ENCODE measurements around the gene PLCB3. TPM values are rescaled to one million over a fixed set of nuclear protein-coding genes. Genes with fewer than 3 reads are reported as not detected.

The PLCB3 gene
- total RNA-seq, 1 experiment from 2014 or later = 80.2 TPM

- no peak overlapping the region for H2BK120ac ChIP-seq (ENCODE audit: low read depth, low read length, poor library complexity, severe bottlenecking)
- TF ChIP-seq CTCF (conservative IDR thresholded peaks at IDR 0.05) = no peak
- no CpG with 5 or more reads among the region's 16 CpGs for WGBS (ENCODE audit: extremely low coverage, insufficient read length, low lambda C conversion rate)
- no peak overlapping the region for H4K91ac ChIP-seq (ENCODE audit: insufficient read length, low read depth, low read length)
- H3K9ac ChIP-seq (ENCODE audit: extremely low read depth, insufficient read length, low read length) = no peak overlapping the region
- H3K27me3 ChIP-seq (ENCODE audit: insufficient read depth, low read length) = no peaks in the 10 kb centered on the region
- H4K5ac ChIP-seq (ENCODE audit: insufficient read length, low read depth, low read length) = no peak overlapping the region
- no peak overlapping the region for H2BK20ac ChIP-seq (ENCODE audit: low read depth, low read length, poor library complexity, severe bottlenecking)
- Mint-ChIP-seq H3K9me3 (no peaks in the 10 kb centered on the region; a peak in 1 of 5 replicates), H3K4me1 (peaks cover 13 to 14% of the 10 kb centered on the region in 2 experiments), H3K36me3 (ENCODE audit: insufficient read depth in 1 of 3, low read depth in 3 of 3) (peaks cover 43 to 81% (median 72%) of the 10 kb centered on the region in 3 experiments; a peak in 6 of 7 replicates), H3K4me3 (peak overlapping the region in 1 of 2 experiments; percentile 16; a peak in 1 of 5 replicates), H3K27ac (peak overlapping the region; percentile 62 to 91 (median 88); a peak in 4 of 7 replicates), H3K27me3 (ENCODE audit: low read depth) (no peaks in the 10 kb centered on the region)
- H3K23ac ChIP-seq (ENCODE audit: insufficient read length, low read depth, low read length) = no peak overlapping the region
- no peak overlapping the region for H2BK5ac ChIP-seq (ENCODE audit: insufficient read length, low read length)
- no peak overlapping the region for H2AK5ac ChIP-seq (ENCODE audit: insufficient read length, low read length)
- H3K14ac ChIP-seq (ENCODE audit: insufficient read depth, low read length) = no peak overlapping the region
- H2BK15ac ChIP-seq (ENCODE audit: low read depth, low read length) = no peak overlapping the region
- H3K4ac ChIP-seq (ENCODE audit: low read depth, low read length) = no peak overlapping the region
- H3K79me2 ChIP-seq (ENCODE audit: insufficient read depth, low read length) = no peaks in the 10 kb centered on the region
- H3K4me2 ChIP-seq (ENCODE audit: insufficient read depth, insufficient read length, low read length) = no peak overlapping the region
- no peak overlapping the region for H3K18ac ChIP-seq (ENCODE audit: insufficient read length, low read depth, low read length)
- H2AFZ ChIP-seq (ENCODE audit: low read length) = no peak overlapping the region
- DNase-seq = no peak
- H2BK12ac ChIP-seq (ENCODE audit: insufficient read length, low read depth, low read length) = no peak overlapping the region
- no peaks in the 10 kb centered on the region for H3K23me2 ChIP-seq (ENCODE audit: insufficient read length, low read depth, low read length, poor library complexity, severe bottlenecking)
- H4K20me1 ChIP-seq (ENCODE audit: control insufficient read depth, insufficient read depth, insufficient read length) = no peaks in the 10 kb centered on the region
- no peaks in the 10 kb centered on the region for H3K4me1 ChIP-seq (ENCODE audit: insufficient read depth, low read length)
- no peaks in the 10 kb centered on the region for H3K9me3 ChIP-seq (ENCODE audit: control insufficient read depth, low read depth, low read length)
- no peak overlapping the region for H4K8ac ChIP-seq (replicated peaks; ENCODE audit: insufficient read length, low read depth, low read length)
- H3T11ph ChIP-seq (ENCODE audit: low read length) = no peak overlapping the region
- H3K56ac ChIP-seq (ENCODE audit: insufficient read length, low read depth, low read length) = no peak overlapping the region
- no peak overlapping the region for H3K27ac ChIP-seq (ENCODE audit: insufficient read length, low read depth, low read length)
- no peaks in the 10 kb centered on the region for H3K79me1 ChIP-seq (ENCODE audit: insufficient read depth, low read depth, low read length, poor library complexity, severe bottlenecking)
Measured at GRCh38 chr11:64204080-64204440, 47.3 kb upstream of the PLCB3 start.

All from H9 (cell line).